NCI-H2196 treated with DMSO at 0.1 percent for 48 hours (cell line): Measurements from ENCODE around the gene PHLDA2.
"Not testable (repeated sequence)": the region's sequence is repeated elsewhere in the genome, so short reads cannot be mapped to it uniquely, and the experiment has no call there.

Experiments used
- DNase-seq: peaks from one replicate; lab custom pipeline; 2025; ENCODE audit not compliant: unreplicated experiment; lab: John Stamatoyannopoulos, UW

PHLDA2 gene

GRCh38 chr11:2945757-2946287 lies 16.6 kb upstream of the PHLDA2 start:
- no peak for DNase-seq

- DNase-seq, result peak; percentile 73
These were observed 16.0 kb upstream of the PHLDA2 start for GRCh38 chr11:2945031-2945756.

- DNase-seq, result no peak
These were observed 15.3 kb upstream of the PHLDA2 start for GRCh38 chr11:2944530-2944929.

DNA sequence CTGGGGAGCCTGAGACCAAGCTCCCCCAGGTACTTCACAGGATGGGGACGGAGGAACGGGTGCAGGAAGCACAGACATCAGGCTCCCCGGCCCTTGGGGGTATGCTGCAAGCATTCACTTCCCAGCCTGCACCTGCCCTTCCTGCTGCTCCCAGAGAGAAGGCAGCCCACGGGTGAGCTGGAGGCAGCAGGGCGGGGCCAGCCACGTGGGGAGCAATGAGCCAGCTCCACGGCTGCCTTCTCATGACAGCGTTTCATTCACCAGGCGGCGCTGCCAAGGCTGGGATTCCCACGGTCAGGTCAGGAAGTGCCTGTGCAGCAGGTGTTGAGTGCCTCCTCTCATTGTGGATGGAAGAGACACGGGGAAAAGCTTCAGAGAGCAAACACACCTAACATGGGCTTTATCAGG lies 14.5 kb upstream of the PHLDA2 start:
- peak; percentile 37 for DNase-seq

- DNase-seq, result no peak
These were observed 13.9 kb upstream of the PHLDA2 start for GRCh38 chr11:2942872-2943710.

GRCh38 chr11:2942447-2942846 lies 13.2 kb upstream of the PHLDA2 start:
- DNase-seq, result no peak

GRCh38 chr11:2940921-2941821 lies 12.0 kb upstream of the PHLDA2 start:
- no peak for DNase-seq

- DNase-seq, result no peak
These were observed 11.1 kb upstream of the PHLDA2 start for GRCh38 chr11:2940147-2940920.

- not testable (repeated sequence) for DNase-seq
These were observed 9.5 kb upstream of the PHLDA2 start for GRCh38 chr11:2938458-2939418.

GRCh38 chr11:2937641-2938457 lies 8.6 kb upstream of the PHLDA2 start:
- not testable (repeated sequence) for DNase-seq

GRCh38 chr11:2934611-2935239 lies 5.5 kb upstream of the PHLDA2 start:
- peak; percentile 47 for DNase-seq

GRCh38 chr11:2934021-2934550 lies 4.9 kb upstream of the PHLDA2 start:
- no peak for DNase-seq

DNA sequence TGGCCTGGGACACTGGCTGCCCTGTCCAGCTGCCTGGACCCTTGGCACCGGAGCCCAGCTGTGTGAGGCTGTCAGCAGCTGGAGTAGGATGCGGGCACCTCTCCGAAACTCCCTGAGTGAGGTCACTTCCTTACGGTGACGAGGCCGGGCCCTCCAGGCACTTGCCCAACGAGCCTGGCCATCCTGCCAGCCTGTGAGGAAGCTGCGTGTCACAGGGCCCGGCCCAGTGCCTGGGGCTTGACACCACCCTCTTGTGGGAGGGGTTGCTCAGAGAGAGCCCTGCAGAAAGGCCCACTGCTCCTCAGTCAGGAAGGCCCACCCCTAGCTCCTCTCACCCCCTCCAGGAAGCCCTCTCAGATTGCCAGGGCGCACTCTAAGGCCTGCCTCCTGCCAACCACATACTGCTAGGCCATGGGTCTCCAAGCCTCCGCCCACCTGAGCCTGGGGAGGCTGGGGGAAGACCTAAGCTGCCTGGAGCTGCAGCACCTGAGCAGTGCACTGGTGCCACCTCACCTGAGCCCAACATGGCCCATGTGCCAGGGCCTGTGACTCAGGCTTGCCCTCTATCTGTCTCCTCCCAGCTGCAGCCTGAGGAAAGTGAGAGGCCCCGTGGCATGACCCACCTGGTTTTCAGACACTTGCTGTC lies 4.3 kb upstream of the PHLDA2 start:
- DNase-seq, result peak; percentile 44

- DNase-seq, result no peak
These were observed 3.6 kb upstream of the PHLDA2 start for GRCh38 chr11:2932850-2933251.

DNA sequence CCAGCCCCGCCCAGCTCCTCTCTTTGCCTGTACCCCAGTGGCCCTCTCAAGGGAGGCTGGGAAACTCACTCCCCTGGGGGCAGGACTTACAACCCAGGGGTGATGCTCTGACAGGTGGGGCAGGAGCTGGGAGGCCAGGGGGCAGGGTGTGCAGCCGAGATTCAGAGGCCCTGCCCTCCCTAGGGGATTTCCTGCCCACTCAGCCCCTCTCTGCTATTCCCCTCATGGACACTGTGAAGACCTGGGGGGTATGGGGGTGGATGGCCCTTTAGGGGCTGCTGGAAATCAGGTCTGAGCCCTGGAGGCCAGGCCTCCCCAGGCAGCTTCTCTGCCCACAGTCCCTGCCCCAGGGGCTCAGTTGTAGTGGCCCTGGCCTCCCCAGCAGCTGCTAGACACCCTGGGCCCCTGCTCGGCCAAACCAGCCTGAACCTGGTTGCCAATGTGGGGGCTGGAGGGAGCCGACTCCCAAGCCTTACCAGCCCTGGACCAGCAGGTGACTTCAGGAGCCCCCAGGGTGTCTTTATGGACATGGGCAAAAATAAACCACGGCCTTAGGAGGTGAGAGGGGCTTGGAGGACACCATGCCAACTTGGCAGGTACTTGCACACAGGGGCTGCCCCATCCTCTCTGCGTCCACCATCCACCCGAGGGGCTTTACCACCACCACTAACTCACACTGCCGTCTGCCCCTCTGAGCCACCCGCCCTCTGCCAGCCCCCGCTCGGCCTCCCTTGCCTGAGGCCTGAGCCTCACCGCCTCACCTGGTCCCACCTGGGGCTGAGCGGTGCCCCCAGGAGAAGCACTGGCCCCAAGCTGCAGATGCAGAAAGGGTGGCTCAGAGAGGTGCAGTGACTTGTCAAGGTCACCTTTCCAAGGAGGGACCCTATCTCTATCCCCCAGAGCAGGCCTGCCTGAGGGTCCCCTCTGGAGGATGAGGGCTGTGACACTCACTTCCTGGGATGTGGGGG lies 2.8 kb upstream of the PHLDA2 start:
- DNase-seq, result no peak

GRCh38 chr11:2931420-2931746 lies 2.2 kb upstream of the PHLDA2 start:
- DNase-seq, result no peak
